ENCODE data around the gene MSL1. TPM values are rescaled to one million over a fixed set of nuclear protein-coding genes. Genes with fewer than 3 reads are reported as not detected.

MSL1 gene
- total RNA-seq, 1 experiment from 2014 or later = 62.1 TPM

GRCh38 chr17:40090237-40091119 lies 31.3 kb upstream of the MSL1 start:
- no peak for DNase-seq (ENCODE audit: low read depth)

- no peak for DNase-seq (ENCODE audit: low read depth)
Observed at GRCh38 chr17:40091691-40092397, 29.9 kb upstream of the MSL1 start.

- no peak for DNase-seq (ENCODE audit: low read depth)
Observed at GRCh38 chr17:40092581-40092980, 29.2 kb upstream of the MSL1 start.

GRCh38 chr17:40093005-40093579 lies 28.7 kb upstream of the MSL1 start:
- no peak for DNase-seq (ENCODE audit: low read depth)

- DNase-seq (ENCODE audit: low read depth) = no peak
Observed at GRCh38 chr17:40093580-40094201, 28.1 kb upstream of the MSL1 start.

- DNase-seq (ENCODE audit: low read depth) = no peak
Observed at GRCh38 chr17:40094874-40095273, 26.9 kb upstream of the MSL1 start.

GRCh38 chr17:40095351-40095943 lies 26.3 kb upstream of the MSL1 start:
- DNase-seq (ENCODE audit: low read depth) = no peak

GRCh38 chr17:40095944-40096791 lies 25.6 kb upstream of the MSL1 start:
- no peak for DNase-seq (ENCODE audit: low read depth)

GRCh38 chr17:40097087-40097486 lies 24.7 kb upstream of the MSL1 start:
- no peak for DNase-seq (ENCODE audit: low read depth)

- peak; percentile 83 for DNase-seq (ENCODE audit: low read depth)
Observed at GRCh38 chr17:40097931-40098845, 23.6 kb upstream of the MSL1 start.

- DNase-seq (ENCODE audit: low read depth) = peak; percentile 99
Observed at GRCh38 chr17:40098846-40099618, 22.7 kb upstream of the MSL1 start.

- DNase-seq (ENCODE audit: low read depth) = no peak
Observed at GRCh38 chr17:40099619-40100418, 22.0 kb upstream of the MSL1 start.

GRCh38 chr17:40100419-40100668 lies 21.4 kb upstream of the MSL1 start, which contains the start of gene NR1D1:
NR1D1 (minus strand) TSS chr17:40100589; CDS start chr17:40100094, 495 bp downstream.
- DNase-seq (ENCODE audit: low read depth) = no peak

- peak; percentile 99 for DNase-seq (ENCODE audit: low read depth)
Observed at GRCh38 chr17:40100669-40101366, 21.0 kb upstream of the MSL1 start.

- DNase-seq (ENCODE audit: low read depth) = no peak
Observed at GRCh38 chr17:40101367-40102210, 20.2 kb upstream of the MSL1 start.

- DNase-seq (ENCODE audit: low read depth) = no peak
Observed at GRCh38 chr17:40103071-40103661, 18.6 kb upstream of the MSL1 start.
